Measurements from ENCODE around the gene ONECUT2. TPM values are rescaled to one million over a fixed set of nuclear protein-coding genes. Genes with fewer than 3 reads are reported as not detected.

Gene ONECUT2
- polyA plus RNA-seq, 1 of the 3 experiments (the other 2 are of a cell fraction) = 0.16 TPM

- no peak overlapping the region for H3K9ac ChIP-seq
- H3K9me3 ChIP-seq = no peaks in the 10 kb centered on the region
- H3K4me1 ChIP-seq (ENCODE audit: control insufficient read depth in 1 of 2, insufficient read depth in 2 of 2, low read depth in 1 of 2, low read length in 1 of 2) = peaks cover 0 to 20% of the 10 kb centered on the region in 2 experiments; a peak in 1 of 4 replicates
- ChIA-PET CTCF (no interaction called here), POLR2A (interaction anchor here (5.8 kb wide), 1 partner anchor 80 kb away, joined by 43 read pairs; the partner anchor contains the start of gene ST8SIA3)
- no peaks in the 10 kb centered on the region for H3K36me3 ChIP-seq (replicated peaks in 1 of 2; ENCODE audit: control insufficient read depth in 1 of 2, insufficient read depth in 2 of 2, low read length in 1 of 2)
- no peak for DNase-seq
- H3K27me3 ChIP-seq (ENCODE audit: insufficient read depth) = peaks cover 39% of the 10 kb centered on the region; the same call in 1 of the 2 replicates
- H2AFZ ChIP-seq (ENCODE audit: low read depth) = no peak overlapping the region
- no peaks in the 10 kb centered on the region for H4K20me1 ChIP-seq (ENCODE audit: insufficient read depth)
- no peak overlapping the region for H3K27ac ChIP-seq (ENCODE audit: low read depth in 2 of 2, low read length in 1 of 2)
- no peaks in the 10 kb centered on the region for H3F3A ChIP-seq (replicated peaks; ENCODE audit: insufficient read depth)
- WGBS (ENCODE audit: low lambda C conversion rate) = 60% methylated on average over 9 of the region's 9 CpGs
- H3K4me3 ChIP-seq (ENCODE audit: low read depth in 2 of 2, low read length in 1 of 2) = no peak overlapping the region
- TF ChIP-seq USF2 (IDR thresholded peaks at IDR 0.05; ENCODE audit: borderline replicate concordance, low read depth, low read length) = no peak
- no peak for TF ChIP-seq ZBTB33 (IDR thresholded peaks at IDR 0.05; ENCODE audit: borderline replicate concordance, low read depth)
- TF ChIP-seq IRF3 (IDR thresholded peaks at IDR 0.05; ENCODE audit: low read depth, low read length) = no peak
- no peak for TF ChIP-seq TAF1 (IDR thresholded peaks at IDR 0.05; ENCODE audit: borderline replicate concordance, low read depth, low read length)
- no peak for TF ChIP-seq YY1 (IDR thresholded peaks at IDR 0.05; ENCODE audit: low read depth)
- no peak for TF ChIP-seq FOXM1 (IDR thresholded peaks at IDR 0.05; ENCODE audit: low read depth)
- TF ChIP-seq SMC3 (IDR thresholded peaks at IDR 0.05; ENCODE audit: low read depth, low read length) = no peak
- TF ChIP-seq GABPA (IDR thresholded peaks at IDR 0.05; ENCODE audit: low read depth) = no peak
- TF ChIP-seq EZH2phosphoT487 (IDR thresholded peaks at IDR 0.05; ENCODE audit: borderline replicate concordance, low read depth) = no peak
- TF ChIP-seq SIN3A (IDR thresholded peaks at IDR 0.05; ENCODE audit: borderline replicate concordance, low read depth, low read length) = no peak
- no peak for TF ChIP-seq USF1 (IDR thresholded peaks at IDR 0.05; ENCODE audit: borderline replicate concordance, low read depth)
- TF ChIP-seq FOSL2 (IDR thresholded peaks at IDR 0.05; ENCODE audit: borderline replicate concordance, low read depth) = no peak
- no peak for TF ChIP-seq REST (IDR thresholded peaks at IDR 0.05; ENCODE audit: low read depth, low read length)
- TF ChIP-seq JUND (IDR thresholded peaks at IDR 0.05) = no peak
- no peak for TF ChIP-seq POLR2AphosphoS5 (IDR thresholded peaks at IDR 0.05; ENCODE audit: low read depth, low read length)
- no peak overlapping the region for H3K4me2 ChIP-seq
- no peaks in the 10 kb centered on the region for H3K9me2 ChIP-seq
- H3K79me2 ChIP-seq (ENCODE audit: insufficient read depth) = no peaks in the 10 kb centered on the region
These were observed 2.3 kb upstream of the ONECUT2 start for GRCh38 chr18:57432751-57433400.

All from SK-N-SH (cell line).